Hypothalamus (tissue), 51 donors: ENCODE results near the gene GTF2F1.
"Not testable (repeated sequence)": the region's sequence is repeated elsewhere in the genome, so short reads cannot be mapped to it uniquely, and the experiment has no call there.

Source experiments
- DNase-seq, 51 donors: peaks; one replicate each; lab custom pipeline; 2025; lab: John Stamatoyannopoulos, UW

GTF2F1 gene

GRCh38 chr19:6418562-6418932, 25.6 kb upstream of the GTF2F1 start:
- no peak for DNase-seq

DNA sequence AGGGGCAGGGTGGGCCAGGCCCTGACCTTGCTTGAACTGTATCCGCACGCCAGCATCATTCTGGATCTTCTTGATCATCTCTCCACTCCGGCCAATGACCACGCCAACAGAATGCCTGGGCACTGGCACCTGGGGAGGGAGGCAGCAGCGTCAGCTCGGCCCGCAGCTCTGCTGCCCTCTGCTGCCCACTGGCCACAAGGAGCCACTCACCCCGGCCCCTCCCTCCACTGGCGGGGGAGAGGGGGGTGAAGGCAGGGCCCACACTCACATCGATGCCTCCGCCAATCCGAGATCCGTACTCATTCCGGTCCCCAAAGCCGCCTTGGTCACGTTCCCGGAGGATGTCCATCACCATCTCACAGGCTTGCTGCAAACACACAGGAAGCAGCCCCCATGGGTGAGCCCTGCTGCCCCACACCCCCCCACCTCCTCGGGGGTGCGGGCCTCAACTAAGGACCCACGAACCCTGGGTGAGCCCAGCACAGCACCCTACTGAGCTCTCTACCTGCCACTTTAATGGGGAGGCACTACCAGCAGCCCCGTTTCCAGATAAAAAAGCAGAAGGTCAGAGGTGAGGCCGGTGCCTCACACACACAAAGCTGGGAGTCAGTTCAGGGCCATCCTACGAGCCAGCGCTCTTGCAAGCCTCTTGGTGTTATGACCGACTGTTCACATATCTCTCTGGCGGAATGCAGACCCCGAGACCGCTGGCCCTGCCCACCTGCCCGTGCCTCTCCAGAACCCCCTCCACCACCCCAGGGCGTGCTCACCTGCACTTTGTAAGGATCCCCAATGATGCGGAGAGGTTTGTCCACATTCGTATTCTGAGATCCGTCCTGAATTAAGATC, 25.0 kb upstream of the GTF2F1 start:
- DNase-seq: peak in 38 of 51 donors; percentile 3 to 77 (median 33)

DNA sequence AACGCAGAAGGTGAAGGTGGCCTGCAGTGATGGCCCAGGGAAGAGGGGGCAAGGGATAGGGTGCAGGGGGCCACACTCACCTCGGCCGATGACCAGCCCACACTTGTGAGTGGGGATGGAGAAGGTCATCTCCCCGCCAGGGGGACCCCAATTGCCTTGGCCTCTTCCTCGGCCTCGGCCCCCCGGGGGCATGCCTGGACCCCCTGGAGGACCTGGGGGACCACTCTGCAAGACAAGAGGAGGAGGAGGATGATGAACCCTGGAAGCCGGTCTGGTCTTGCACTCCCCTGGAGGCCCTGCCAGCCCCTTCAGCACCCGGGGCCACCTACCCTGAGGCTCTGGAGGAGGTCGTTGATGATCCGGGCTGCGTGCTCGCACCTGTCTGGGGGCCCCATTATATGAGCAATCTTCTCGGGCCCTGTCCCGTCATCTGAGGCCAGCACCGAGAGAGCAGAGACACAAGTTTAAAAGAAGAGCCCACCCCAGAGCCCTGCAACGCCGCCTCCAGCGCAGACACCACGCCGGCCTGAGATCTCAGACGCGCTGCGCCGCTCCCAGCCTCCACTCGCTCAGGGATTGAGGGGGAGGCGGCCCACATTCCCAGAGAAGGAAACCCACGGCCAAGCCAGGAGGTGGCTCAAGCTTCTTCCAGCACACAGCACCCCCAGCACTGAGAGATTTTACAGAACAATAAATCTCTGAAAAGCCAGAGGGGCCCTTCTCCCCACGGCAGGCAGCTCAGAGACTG, 23.9 kb upstream of the GTF2F1 start:
- DNase-seq: no peak

- no peak for DNase-seq
Measured at GRCh38 chr19:6415591-6416190, 22.7 kb upstream of the GTF2F1 start.

- DNase-seq: no peak
Measured at GRCh38 chr19:6414793-6415590, 22.0 kb upstream of the GTF2F1 start.

DNA sequence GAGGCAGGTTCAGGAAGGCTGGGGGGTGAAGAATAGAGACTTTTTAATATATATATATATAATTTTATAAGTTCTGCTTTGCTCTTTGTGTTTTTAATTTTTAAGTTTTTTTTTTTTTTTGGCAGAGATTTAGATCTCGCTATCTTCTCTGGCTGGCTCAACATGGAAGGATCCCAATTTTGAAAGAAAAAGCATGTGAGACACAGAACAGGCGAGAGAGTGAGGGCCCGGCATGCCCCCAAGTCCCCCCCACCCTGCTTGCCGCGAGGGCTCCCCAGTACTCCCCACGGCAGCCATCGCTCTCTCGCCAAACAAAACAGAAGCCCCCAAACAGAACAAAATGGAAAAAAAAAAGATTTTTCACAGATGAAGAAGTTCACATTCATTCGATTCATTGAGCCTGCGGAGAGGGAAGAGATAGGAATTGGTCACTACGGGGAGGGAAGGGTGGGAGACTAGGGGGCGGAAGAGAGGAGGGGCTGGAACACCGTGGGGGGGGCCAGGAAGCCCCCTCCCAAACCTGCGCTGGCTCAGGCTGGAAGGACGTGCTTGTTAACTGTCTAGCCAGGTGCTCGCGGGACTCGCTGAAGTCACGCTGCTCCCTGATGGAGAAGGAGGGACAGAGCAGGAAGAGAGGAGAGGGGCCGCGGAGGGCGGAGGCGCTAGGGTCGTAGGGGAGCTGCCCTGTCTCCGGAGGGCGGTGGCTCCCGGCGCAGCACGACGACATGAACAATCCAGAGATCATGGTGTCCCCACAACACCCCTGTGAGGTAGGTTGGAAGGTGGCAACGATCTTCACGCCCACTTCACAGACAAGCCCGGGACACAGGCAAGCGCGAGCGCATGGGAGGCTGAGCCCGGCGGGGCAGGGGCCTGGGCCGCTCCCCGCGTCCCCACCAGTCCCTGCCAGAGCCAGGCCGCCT, 21.0 kb upstream of the GTF2F1 start:
- no peak for DNase-seq

DNA sequence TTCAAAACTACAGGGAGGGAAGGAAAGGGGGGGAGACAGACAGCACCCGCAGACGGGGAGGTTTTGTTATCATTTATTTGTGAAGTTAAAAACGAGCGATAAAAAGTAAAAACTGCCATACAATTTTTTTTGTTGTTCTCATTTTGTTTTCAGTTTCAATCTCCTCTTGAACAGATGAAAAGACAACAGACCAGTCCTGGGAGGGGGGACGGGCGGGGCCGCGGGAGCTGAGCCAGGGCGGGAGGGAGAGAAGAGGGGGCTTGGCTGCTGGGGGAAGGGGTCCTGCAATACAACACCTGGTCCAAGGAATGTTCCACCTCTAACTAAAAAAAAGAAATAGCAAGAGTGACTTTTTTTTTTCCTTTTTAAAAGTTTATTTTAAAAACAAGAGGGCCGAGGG, 20.3 kb upstream of the GTF2F1 start:
- no peak for DNase-seq

DNA sequence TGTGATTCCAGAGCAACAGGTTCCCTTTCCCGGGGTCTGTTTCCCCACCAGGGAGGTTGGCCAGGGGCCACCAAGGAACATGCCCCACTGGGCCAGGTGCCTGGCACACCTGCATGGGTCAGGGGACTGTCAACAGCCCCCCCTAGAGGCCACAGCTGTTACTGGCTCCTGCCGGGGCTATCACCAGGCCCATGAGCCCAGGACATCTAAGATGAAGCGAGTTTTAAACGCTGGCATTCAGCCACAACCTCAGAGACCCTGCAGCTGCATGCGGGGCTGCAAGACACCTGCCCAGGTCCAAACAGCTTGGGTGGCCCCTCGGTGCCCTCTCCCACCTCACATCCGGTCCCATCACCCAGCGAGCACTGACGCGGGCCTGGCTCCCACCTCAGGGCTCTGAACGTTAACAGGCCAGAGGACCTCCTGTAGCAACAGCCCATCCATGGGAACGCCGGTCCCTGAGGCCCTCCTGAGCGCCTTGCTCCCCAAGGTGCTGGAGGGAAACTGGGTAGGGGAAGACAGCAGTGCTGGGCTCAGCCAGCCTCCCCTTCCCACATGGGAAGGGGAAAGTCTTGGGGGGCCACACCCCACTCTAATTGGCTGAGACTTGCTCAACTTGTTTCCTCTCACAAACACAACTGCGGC, 19.6 kb upstream of the GTF2F1 start:
- peak in 2 of 51 donors; percentile 6 to 10 for DNase-seq

DNA sequence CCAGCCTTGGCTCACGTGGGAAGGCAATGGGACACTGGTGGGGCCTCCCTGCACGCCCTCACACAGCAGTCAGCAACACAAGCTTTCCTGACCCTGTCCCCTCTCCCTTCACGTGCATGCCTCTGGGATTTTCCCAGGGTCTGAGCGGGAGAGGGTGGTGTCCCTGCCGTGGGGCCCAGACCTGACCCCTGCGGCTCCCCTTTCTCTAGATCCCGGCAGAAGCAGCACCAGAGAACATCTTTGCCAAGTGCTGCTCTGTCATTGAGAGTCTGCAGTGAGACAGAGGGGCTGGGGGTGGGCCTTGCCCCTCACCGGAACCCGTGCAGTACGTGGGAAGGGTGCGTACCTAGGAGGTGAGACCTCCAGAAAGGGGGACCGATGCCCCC, 19.1 kb upstream of the GTF2F1 start:
- no peak for DNase-seq

- DNase-seq: no peak
Measured at GRCh38 chr19:6409346-6409745, 16.4 kb upstream of the GTF2F1 start.

- DNase-seq: no peak
Measured at GRCh38 chr19:6406401-6406800, 13.4 kb upstream of the GTF2F1 start.

DNA sequence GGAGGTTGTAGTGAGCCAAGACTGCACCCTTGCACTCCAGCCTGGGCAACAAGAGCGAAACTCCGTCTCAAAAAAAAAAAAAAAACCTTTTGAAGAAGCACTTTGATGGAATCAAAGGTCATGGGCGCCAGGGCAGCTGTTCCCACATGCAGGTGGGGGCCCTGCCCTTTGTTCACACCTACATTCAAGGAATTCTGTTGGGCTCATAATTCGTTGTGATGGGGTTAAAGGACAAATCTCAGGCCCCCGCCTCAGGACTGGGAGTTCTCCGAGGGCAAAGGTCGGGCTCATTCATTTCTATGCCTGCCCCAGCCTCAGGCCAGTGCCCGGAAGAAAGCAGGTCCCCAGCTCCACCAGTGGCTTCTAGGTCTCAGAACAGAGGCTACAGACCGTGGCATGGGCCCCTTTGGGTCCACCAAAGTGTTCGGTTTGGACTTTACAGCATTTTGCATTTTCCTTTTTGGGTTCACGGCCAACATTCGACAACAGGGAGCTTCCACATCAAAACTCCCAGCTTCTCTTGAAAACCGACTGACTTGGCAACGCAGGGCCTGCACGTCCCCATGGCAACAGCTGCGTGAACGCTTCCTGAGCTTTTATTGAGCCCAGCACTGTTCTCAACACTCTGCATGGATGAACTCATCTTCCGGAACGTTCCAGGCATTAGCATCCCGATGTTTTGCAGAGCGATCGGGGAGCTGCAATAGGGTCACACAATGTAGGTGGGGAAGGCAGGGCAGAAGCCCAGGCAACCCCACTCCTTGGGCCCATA, 10.1 kb upstream of the GTF2F1 start:
- peak in 47 of 51 donors; percentile 6 to 89 (median 63) for DNase-seq

DNA sequence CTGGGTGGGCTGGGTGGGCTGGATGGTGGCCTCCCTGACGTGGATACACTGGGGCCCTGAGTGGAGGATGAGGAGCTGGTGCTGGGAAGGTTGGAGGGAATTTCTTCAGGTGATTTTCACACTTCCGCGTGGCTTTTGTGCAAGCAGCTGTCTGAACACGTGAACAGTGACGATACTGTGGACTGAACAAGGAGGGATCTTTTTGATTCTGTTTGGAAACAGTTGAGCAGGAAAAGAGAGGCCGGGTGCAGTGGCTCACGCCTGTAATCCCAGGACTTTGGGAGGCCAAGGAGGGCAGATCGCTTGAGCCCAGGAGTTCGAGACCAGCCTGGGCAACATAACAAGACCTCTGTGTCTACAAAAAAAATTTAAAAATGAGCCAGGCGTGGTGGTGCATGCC, 9.1 kb upstream of the GTF2F1 start:
- no peak for DNase-seq

- not testable (repeated sequence) for DNase-seq
Measured at GRCh38 chr19:6400062-6400944, 7.3 kb upstream of the GTF2F1 start.

DNA sequence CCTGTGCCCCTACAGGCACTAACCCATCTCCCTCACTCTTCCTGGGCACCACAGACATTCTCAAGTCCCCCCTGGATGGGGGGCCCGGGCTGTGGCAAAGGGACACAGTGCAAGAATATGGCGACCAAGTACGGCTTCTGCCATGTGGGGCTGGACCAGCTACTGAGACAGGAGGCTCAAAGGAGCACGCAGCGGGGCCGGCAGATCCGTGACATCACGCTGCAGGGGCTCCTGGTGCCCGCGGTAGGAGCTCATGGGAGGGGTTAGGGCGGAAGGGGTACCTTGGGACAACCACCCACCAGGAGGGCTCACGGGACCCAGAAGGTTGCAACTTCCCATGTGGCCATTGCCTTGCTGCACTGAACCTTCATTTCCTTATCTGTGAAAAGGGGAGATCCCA, 3.3 kb upstream of the GTF2F1 start:
- DNase-seq: no peak

GRCh38 chr19:6394831-6395230, 1.9 kb upstream of the GTF2F1 start:
- DNase-seq: no peak

GRCh38 chr19:6393983-6394412, 1.0 kb upstream of the GTF2F1 start:
- DNase-seq: peak in 1 of 51 donors; percentile 65
